Measurements from ENCODE around the gene CHCHD10. TPM values are rescaled to one million over a fixed set of nuclear protein-coding genes. Genes with fewer than 3 reads are reported as not detected.

Gene CHCHD10
- total RNA-seq, 1 experiment from 2014 or later, result 43.5 TPM

DNA sequence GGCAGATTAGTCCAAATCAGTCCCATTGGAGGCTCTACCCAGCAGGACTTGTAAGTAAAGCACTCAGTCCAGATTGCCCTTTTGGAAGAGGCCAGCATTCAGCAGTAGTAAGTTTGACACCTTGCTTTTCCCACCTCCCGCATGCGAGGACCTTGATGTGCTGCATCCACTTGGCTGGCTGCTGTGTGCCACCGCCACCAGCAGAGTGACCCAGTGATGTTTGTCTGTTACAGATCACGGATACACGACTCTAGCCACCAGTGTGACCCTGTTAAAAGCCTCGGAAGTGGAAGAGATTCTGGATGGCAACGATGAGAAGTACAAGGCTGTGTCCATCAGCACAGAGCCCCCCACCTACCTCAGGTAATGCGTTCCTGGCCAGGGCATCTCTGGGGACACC is 25.6 kb upstream of the CHCHD10 start:
- BruUV-seq (replicated peaks), result no TSS peak
- no peak overlapping the region for H3K27ac ChIP-seq
- H3K79me2 ChIP-seq (ENCODE audit: low read depth), result peaks cover 41% of the 10 kb centered on the region
- intact Hi-C loops (cut with micrococcal nuclease; ENCODE audit: unreplicated experiment), result no loop called here
- TF ChIP-seq, protein P1, sequence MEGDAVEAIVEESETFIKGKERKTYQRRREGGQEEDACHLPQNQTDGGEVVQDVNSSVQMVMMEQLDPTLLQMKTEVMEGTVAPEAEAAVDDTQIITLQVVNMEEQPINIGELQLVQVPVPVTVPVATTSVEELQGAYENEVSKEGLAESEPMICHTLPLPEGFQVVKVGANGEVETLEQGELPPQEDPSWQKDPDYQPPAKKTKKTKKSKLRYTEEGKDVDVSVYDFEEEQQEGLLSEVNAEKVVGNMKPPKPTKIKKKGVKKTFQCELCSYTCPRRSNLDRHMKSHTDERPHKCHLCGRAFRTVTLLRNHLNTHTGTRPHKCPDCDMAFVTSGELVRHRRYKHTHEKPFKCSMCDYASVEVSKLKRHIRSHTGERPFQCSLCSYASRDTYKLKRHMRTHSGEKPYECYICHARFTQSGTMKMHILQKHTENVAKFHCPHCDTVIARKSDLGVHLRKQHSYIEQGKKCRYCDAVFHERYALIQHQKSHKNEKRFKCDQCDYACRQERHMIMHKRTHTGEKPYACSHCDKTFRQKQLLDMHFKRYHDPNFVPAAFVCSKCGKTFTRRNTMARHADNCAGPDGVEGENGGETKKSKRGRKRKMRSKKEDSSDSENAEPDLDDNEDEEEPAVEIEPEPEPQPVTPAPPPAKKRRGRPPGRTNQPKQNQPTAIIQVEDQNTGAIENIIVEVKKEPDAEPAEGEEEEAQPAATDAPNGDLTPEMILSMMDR (conservative IDR thresholded peaks at IDR 0.05), result no peak
- TF ChIP-seq EZH2 (IDR thresholded peaks at IDR 0.05; ENCODE audit: low read depth), result no peak
- peaks cover 5% of the 10 kb centered on the region; the same call in 1 of the 2 replicates for H3K36me3 ChIP-seq (ENCODE audit: low read depth)
- no peaks in the 10 kb centered on the region for H3F3A ChIP-seq (ENCODE audit: insufficient read depth, low read depth)
- no peaks in the 10 kb centered on the region for H3K9me2 ChIP-seq (ENCODE audit: insufficient read depth)
- H4K20me1 ChIP-seq (ENCODE audit: insufficient read depth), result peaks cover 43% of the 10 kb centered on the region
- peaks cover 10% of the 10 kb centered on the region for H3K4me1 ChIP-seq (replicated peaks; ENCODE audit: insufficient read depth)
- H3K27me3 ChIP-seq (ENCODE audit: insufficient read depth, low read depth), result no peaks in the 10 kb centered on the region
- ChIA-PET POLR2A (ENCODE audit: unreplicated experiment) (no interaction called here), CTCF (no interaction called here)
- DNase-seq, result no peak
- no peak overlapping the region for H2AFZ ChIP-seq
- H3K9me3 ChIP-seq (ENCODE audit: insufficient read depth, low read depth), result no peaks in the 10 kb centered on the region
- no peak overlapping the region for H3K4me2 ChIP-seq
- H3K4me3 ChIP-seq, result no peak overlapping the region

GRCh38 chr22:23791738-23792645 is 24.2 kb upstream of the CHCHD10 start:
- Histone ChIP-seq H3K4me2 (no peak overlapping the region), H3K9me3 (ENCODE audit: insufficient read depth, low read depth) (no peaks in the 10 kb centered on the region), H4K20me1 (ENCODE audit: insufficient read depth) (peaks cover 52% of the 10 kb centered on the region), H3K9me2 (ENCODE audit: insufficient read depth) (no peaks in the 10 kb centered on the region), H3K79me2 (ENCODE audit: low read depth) (peaks cover 51% of the 10 kb centered on the region), H3K4me3 (no peak overlapping the region), H3F3A (ENCODE audit: insufficient read depth, low read depth) (no peaks in the 10 kb centered on the region), H2AFZ (no peak overlapping the region), H3K36me3 (ENCODE audit: low read depth) (peaks cover 5% of the 10 kb centered on the region; the same call in 1 of the 2 replicates), H3K4me1 (replicated peaks; ENCODE audit: insufficient read depth) (peaks cover 17% of the 10 kb centered on the region), H3K27ac (no peak overlapping the region), H3K27me3 (ENCODE audit: insufficient read depth, low read depth) (no peaks in the 10 kb centered on the region)
- BruUV-seq (replicated peaks), result no TSS peak
- no peak for DNase-seq
- POLR2A ChIA-PET (ENCODE audit: unreplicated experiment), result no interaction called here
- TF ChIP-seq, protein P1 (conservative IDR thresholded peaks at IDR 0.05), result no peak
- TF ChIP-seq EZH2 (IDR thresholded peaks at IDR 0.05; ENCODE audit: low read depth), result no peak
- CTCF ChIA-PET, result no interaction called here
- intact Hi-C loops (cut with micrococcal nuclease; ENCODE audit: unreplicated experiment), result no loop called here

GRCh38 chr22:23790819-23791737 is 23.3 kb upstream of the CHCHD10 start:
- Histone ChIP-seq H2AFZ (no peak overlapping the region), H3K9me3 (ENCODE audit: insufficient read depth, low read depth) (no peaks in the 10 kb centered on the region), H3K4me1 (replicated peaks; ENCODE audit: insufficient read depth) (peaks cover 21% of the 10 kb centered on the region), H3K9me2 (ENCODE audit: insufficient read depth) (no peaks in the 10 kb centered on the region), H3K27ac (no peak overlapping the region), H3K36me3 (ENCODE audit: low read depth) (peaks cover 5% of the 10 kb centered on the region; the same call in 1 of the 2 replicates), H3K4me3 (no peak overlapping the region), H3K4me2 (no peak overlapping the region), H3K79me2 (ENCODE audit: low read depth) (peaks cover 51% of the 10 kb centered on the region), H3K27me3 (ENCODE audit: insufficient read depth, low read depth) (no peaks in the 10 kb centered on the region), H4K20me1 (ENCODE audit: insufficient read depth) (peaks cover 52% of the 10 kb centered on the region), H3F3A (ENCODE audit: insufficient read depth, low read depth) (no peaks in the 10 kb centered on the region)
- ChIA-PET CTCF (no interaction called here), POLR2A (ENCODE audit: unreplicated experiment) (no interaction called here)
- no TSS peak for BruUV-seq (replicated peaks)
- intact Hi-C loops (cut with micrococcal nuclease; ENCODE audit: unreplicated experiment), result no loop called here
- TF ChIP-seq EZH2 (IDR thresholded peaks at IDR 0.05; ENCODE audit: low read depth), result no peak
- TF ChIP-seq, protein P1 (conservative IDR thresholded peaks at IDR 0.05), result no peak
- DNase-seq, result no peak

Data from PC-9 (cell line).